Fibroblast of lung (primary cell): ENCODE data around the gene IRF5. TPM values are rescaled to one million over a fixed set of nuclear protein-coding genes. Genes with fewer than 3 reads are reported as not detected.

Experiments
- DNase-seq, 2 donors: peaks; one replicate each; pipeline versions ENCODE4 v3.0.0 to v3.0.0-alpha.2; 2010; ENCODE audit warnings: low read depth in 2 of 2
- H2AFZ ChIP-seq: 2 replicates; pipeline ENCODE4 v1.5.1; 2012; ENCODE audit warnings: low read length, control low read depth, inconsistent platforms
- H3K27ac ChIP-seq: 2 replicates; pipeline ENCODE4 v1.5.1; 2011; ENCODE audit warnings: low read length, control low read depth; ENCODE audit not compliant: insufficient read depth
- H3K27me3 ChIP-seq: 2 replicates; pipeline ENCODE4 v1.5.1; 2011; ENCODE audit warnings: mild to moderate bottlenecking, low read length; ENCODE audit not compliant: control insufficient read depth, insufficient read depth
- H3K36me3 ChIP-seq: 2 replicates; pipeline ENCODE4 v1.5.1; 2011; ENCODE audit warnings: low read length; ENCODE audit not compliant: control insufficient read depth, insufficient read depth
- H3K4me1 ChIP-seq: 2 replicates; pipeline ENCODE4 v1.5.1; 2011; ENCODE audit warnings: low read length; ENCODE audit not compliant: control insufficient read depth, insufficient read depth; ENCODE audit errors: extremely low read depth
- H3K4me2 ChIP-seq: 2 replicates; pipeline ENCODE4 v1.5.1; 2011; ENCODE audit warnings: low read length, control low read depth; ENCODE audit not compliant: insufficient read depth; ENCODE audit errors: extremely low read depth
- H3K4me3 ChIP-seq, 4 experiments: fragments of 200-600 bp in 1 of 4; sonication (generic) in 1 of 4; replicated peaks in 1 of 4; 2 replicates each; pipeline ENCODE4 v1.5.1; 2011 to 2016; ENCODE audit warnings: low read length in 4 of 4, low read depth in 3 of 4, mild to moderate bottlenecking in 3 of 4, control low read depth in 2 of 4, inconsistent platforms in 1 of 4, mixed read lengths in 1 of 4; ENCODE audit not compliant: insufficient read depth in 1 of 4; ENCODE audit errors: control extremely low read depth in 1 of 4
- H3K79me2 ChIP-seq: 2 replicates; pipeline ENCODE4 v1.5.1; 2012; ENCODE audit warnings: mild to moderate bottlenecking, low read length, inconsistent platforms; ENCODE audit not compliant: control insufficient read depth, insufficient read depth
- H3K9ac ChIP-seq: 2 replicates; pipeline ENCODE4 v1.5.1; 2011; ENCODE audit warnings: mild to moderate bottlenecking, low read length, control low read depth; ENCODE audit not compliant: insufficient read depth
- H3K9me3 ChIP-seq: 2 replicates; pipeline ENCODE4 v1.5.1; 2012; ENCODE audit warnings: low read depth, low read length; ENCODE audit not compliant: control insufficient read depth, insufficient read depth
- H4K20me1 ChIP-seq: 2 replicates; pipeline ENCODE4 v1.5.1; 2011; ENCODE audit warnings: low read length; ENCODE audit not compliant: control insufficient read depth, insufficient read depth; ENCODE audit errors: extremely low read depth
- CTCF ChIP-seq, 2 donors: IDR thresholded peaks in 1 of 2; conservative IDR thresholded peaks in 1 of 2; 1 replicate in 1 of 2; 2 replicates in 1 of 2; pipeline ENCODE4 v1.5.1; 2011 to 2012; ENCODE audit warnings: low read length in 2 of 2, control low read depth in 1 of 2, inconsistent platforms in 1 of 2, low read depth in 1 of 2, mild to moderate bottlenecking in 1 of 2
- EZH2 ChIP-seq: IDR thresholded peaks from 2 replicates; pipeline ENCODE4 v1.5.1; 2012; ENCODE audit warnings: low read length, control low read depth, mild to moderate bottlenecking; ENCODE audit errors: missing control alignments
- polyA plus RNA-seq, 2 donors: library from polyadenylated mRNA; depleted of rRNA in 1 of 2; stranded (reverse) in 1 of 2; unstranded in 1 of 2; fragments of >200 nt; gene quantifications; 2 replicates each; pipeline ENCODE4 v1.2.1, GENCODE V29; 2011 to 2012; ENCODE audit warnings: missing spikeins in 1 of 2
- total RNA-seq: library from RNA; depleted of rRNA; stranded (reverse); fragments of >200 nt; gene quantifications from 2 replicates; pipeline ENCODE4 v1.2.1, GENCODE V29; 2014

The IRF5 gene
- total and polyA plus RNA-seq, 2 donors (not counting 1 experiment from before 2014, with no cell fraction given) = 0.33 TPM; not detected in 1

GRCh38 chr7:128974241-128974934 is 36.7 kb downstream of the IRF5 start:
- Histone ChIP-seq H3K36me3 (peaks cover 7% of the 10 kb centered on the region), H3K9me3 (no peaks in the 10 kb centered on the region), H3K79me2 (no peaks in the 10 kb centered on the region), H3K4me2 (no peak overlapping the region), H3K9ac (no peak overlapping the region), H4K20me1 (no peaks in the 10 kb centered on the region), H3K27me3 (no peaks in the 10 kb centered on the region), H3K4me1 (no peaks in the 10 kb centered on the region), H3K27ac (no peak overlapping the region), H3K4me3 (no peak overlapping the region), H2AFZ (no peak overlapping the region)
- no peak for TF ChIP-seq CTCF (conservative IDR thresholded peaks at IDR 0.05 in 1 of 2, IDR thresholded peaks at IDR 0.05 in 1 of 2; ENCODE audit: low read depth in 1 of 2, low read length in 2 of 2)
- no peak for TF ChIP-seq EZH2
- peak in 1 of 2 donors; percentile 85 for DNase-seq

- Histone ChIP-seq H3K9me3 (no peaks in the 10 kb centered on the region), H3K4me1 (no peaks in the 10 kb centered on the region), H4K20me1 (no peaks in the 10 kb centered on the region), H3K4me3 (no peak overlapping the region), H3K4me2 (no peak overlapping the region), H3K36me3 (peaks cover 9% of the 10 kb centered on the region), H3K27ac (no peak overlapping the region), H3K79me2 (no peaks in the 10 kb centered on the region), H3K27me3 (no peaks in the 10 kb centered on the region), H2AFZ (no peak overlapping the region), H3K9ac (no peak overlapping the region)
- TF ChIP-seq CTCF (conservative IDR thresholded peaks at IDR 0.05 in 1 of 2, IDR thresholded peaks at IDR 0.05 in 1 of 2; ENCODE audit: low read depth in 1 of 2, low read length in 2 of 2) = no peak
- no peak for TF ChIP-seq EZH2
- DNase-seq = no peak
These were observed 44.4 kb downstream of the IRF5 start for GRCh38 chr7:128982105-128982504.

- no peak overlapping the region for H3K4me2 ChIP-seq
- DNase-seq = no peak
- H3K27me3 ChIP-seq = no peaks in the 10 kb centered on the region
- no peak overlapping the region for H3K4me3 ChIP-seq
- no peak for TF ChIP-seq EZH2
- TF ChIP-seq CTCF (conservative IDR thresholded peaks at IDR 0.05 in 1 of 2, IDR thresholded peaks at IDR 0.05 in 1 of 2; ENCODE audit: low read depth in 1 of 2, low read length in 2 of 2) = no peak
- H3K27ac ChIP-seq = no peak overlapping the region
- H3K36me3 ChIP-seq = peaks cover 5% of the 10 kb centered on the region
- no peaks in the 10 kb centered on the region for H3K79me2 ChIP-seq
- no peak overlapping the region for H3K9ac ChIP-seq
- no peaks in the 10 kb centered on the region for H4K20me1 ChIP-seq
- H2AFZ ChIP-seq = no peak overlapping the region
- no peaks in the 10 kb centered on the region for H3K9me3 ChIP-seq
- no peaks in the 10 kb centered on the region for H3K4me1 ChIP-seq
These were observed 47.9 kb downstream of the IRF5 start for GRCh38 chr7:128985660-128986059.
